ENCODE data around the gene CORO2B.

CORO2B gene

DNA sequence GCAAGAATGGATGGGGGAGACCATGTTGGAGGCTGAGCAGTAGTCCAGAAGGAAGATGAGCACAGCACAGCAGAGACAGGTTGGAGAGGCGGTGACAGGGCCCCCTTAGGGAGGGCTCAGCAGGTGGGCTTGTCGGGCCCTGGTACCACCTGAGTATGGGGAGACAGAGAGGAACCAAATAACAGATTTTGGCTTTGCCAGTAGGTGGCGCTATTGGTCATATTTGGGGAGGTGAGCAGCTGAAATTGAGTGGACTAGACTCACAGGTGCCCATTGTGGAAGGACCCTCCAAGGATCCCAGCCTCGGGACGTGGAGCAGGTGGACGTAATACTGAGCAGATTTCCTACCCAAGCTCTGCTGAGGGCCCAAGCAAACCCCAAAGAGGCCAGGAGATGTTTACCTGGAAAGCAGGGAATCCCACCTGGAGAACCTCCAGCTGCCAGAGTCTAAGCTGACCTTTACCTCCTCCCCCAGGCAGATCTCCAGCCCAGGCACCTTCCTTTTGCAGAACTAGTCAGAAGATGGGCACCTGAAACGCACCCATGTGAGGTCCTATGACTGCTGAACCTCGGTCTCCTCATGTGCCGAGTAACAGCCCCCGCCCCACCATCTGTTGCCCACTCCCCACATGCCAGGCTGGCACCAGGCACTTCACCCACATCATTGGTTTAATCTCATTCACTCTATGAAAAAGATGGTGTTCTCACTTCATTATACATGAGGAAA, 24.6 kb upstream of the CORO2B start:
- DNase-seq (ENCODE audit: low read depth), result peak; percentile 50

DNA sequence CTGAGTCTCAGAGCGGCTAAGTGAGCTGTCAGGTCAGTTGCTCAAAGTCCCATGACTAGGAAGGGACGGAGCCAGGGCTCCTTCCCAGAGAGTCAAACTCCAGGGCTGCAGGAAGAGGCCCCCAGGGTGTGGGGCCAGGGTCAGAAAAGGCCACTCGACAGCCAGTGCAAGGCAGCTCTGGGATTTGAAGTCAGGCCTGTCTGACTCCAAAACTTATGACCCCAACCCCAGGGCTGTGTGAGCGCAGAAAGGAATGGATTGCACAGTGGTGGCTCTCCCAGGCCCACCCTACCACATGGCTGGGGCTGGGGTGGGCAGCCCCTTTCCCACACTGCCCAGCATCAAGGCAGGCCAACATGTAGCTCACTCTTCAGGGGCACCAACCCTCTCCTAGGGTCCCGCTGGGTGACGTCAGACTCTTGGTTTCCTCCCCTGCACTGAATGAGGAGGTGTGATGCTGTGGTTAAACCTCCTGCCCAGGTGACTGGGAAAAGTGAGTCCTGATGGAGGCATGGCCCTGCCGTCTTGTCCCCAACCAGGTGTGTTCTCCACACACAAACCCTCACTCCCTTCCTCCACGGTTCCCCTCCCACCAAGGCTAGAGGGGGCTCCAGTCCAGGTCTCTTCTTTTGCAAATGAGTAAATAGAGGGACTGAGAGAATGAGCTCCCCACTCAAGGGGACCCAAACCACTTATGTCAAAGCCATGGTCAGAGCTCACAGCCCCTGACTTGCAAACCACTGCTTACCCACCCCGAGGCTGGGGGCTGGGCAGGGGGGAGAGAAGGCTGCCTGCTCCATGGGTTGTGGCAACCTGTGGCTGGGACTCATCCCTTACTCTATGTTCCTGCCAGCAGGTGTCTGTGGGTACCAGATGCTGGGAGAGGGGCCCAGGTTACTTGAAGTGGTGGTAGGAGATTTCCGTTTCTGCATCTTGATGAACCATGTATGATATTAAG, 23.8 kb upstream of the CORO2B start:
- DNase-seq (ENCODE audit: low read depth), result no peak

- no peak for DNase-seq (ENCODE audit: low read depth)
These were observed 23.1 kb upstream of the CORO2B start for GRCh38 chr15:68555679-68556037.

- DNase-seq (ENCODE audit: low read depth), result no peak
These were observed 22.4 kb upstream of the CORO2B start for GRCh38 chr15:68556139-68556990.

GRCh38 chr15:68557469-68558317, 21.1 kb upstream of the CORO2B start:
- no peak for DNase-seq (ENCODE audit: low read depth)

DNA sequence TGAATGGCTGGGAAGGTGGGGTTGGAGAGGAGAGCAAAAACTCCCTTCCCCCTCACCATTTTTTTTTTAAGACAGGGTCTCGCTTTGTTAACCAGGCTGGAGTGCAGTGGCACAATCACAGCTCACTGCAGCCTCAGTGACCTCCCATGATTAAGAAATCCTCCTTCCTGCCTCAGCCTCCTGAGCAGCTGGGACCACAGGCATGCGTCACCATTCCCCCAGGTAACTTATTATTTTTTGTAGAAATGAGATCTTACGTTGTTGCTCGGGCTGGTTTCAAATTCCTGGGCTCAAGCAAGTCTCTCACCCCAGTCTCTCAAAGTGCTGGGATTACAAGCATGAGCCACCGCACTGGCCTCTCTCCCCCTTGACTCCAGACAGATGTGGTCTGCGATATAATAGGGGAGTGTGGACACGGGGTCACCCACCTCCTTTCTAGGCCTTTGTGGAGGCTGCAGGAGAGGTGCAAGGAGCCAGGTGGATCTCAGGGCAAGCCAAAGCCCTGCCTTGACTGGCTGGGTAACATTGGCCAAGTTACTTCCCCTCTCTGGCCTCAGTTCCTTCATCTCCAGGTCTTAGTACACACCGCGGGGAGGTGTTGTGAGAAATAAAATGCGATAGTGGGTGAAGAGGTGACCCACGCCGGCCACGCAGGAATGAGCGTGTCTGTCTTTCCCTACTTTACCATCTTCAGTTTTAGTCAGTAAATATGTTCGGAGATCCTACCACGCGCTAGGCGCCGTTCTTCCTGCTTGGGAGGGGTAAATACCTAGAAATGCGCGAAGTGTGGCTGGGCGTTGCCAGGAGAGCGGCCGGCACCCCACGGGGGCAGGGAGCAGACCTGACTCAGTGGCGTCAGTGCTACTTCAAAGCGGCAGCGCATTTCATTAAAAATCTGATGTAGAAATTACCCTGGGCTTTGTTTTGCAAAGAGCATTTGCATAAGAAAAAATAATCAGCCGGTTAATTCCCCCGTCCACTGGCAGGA, 20.2 kb upstream of the CORO2B start:
- DNase-seq (ENCODE audit: low read depth), result no peak

- peak; percentile 32 for DNase-seq (ENCODE audit: low read depth)
These were observed 19.2 kb upstream of the CORO2B start for GRCh38 chr15:68559345-68560310.

DNA sequence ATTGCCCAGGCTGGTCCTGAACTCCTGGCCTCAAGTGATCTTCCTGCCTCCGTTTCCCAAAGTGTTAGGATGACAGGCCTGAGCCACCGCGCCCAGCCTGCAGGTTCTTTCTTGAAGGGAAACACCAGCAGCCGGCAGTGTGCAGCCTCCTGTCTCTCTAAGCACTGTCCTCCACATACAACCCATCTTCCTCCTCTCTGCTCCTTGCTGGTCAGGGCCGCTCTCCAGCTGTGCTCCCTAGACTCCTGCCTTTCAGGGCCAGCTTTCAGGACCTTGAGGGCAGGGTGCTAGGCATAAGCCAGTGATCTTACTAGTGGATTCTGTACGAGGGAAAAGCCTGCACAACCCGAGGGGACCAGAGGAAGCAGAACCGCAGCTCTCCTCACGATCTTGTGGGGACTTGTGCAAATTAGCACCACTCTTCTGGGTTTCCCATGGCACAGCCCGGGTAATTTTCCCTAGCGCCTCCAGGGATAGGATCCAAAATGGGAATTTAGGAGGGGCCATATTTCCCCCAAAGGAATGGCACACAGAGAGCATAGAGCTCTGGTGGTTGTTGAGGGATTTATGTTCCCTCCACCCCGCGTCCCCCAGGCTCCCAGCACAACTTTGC, 18.2 kb upstream of the CORO2B start:
- DNase-seq (ENCODE audit: low read depth), result no peak

- no peak for DNase-seq (ENCODE audit: low read depth)
These were observed 17.5 kb upstream of the CORO2B start for GRCh38 chr15:68561171-68561900.

DNA sequence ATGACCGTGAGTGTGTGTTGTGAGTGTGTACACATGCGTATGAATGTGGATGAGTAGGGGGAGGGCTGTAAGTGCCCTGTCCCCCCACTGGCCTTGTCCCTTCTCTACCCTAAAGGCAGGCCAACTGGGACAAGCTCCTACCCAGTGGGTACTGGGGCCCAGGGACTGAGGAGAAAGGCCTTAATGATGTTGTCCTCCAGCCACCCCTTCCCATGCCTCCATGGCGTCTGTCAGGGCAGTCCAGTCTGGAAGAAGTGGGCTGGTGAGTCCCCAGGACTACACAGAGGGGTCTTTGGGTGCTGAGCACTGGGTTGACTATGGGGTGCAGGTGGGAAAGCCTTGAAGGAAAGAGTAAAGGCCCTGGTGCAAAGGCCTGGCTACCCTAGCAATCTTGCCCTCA, 16.9 kb upstream of the CORO2B start:
- DNase-seq (ENCODE audit: low read depth), result no peak

- DNase-seq (ENCODE audit: low read depth), result no peak
These were observed 14.6 kb upstream of the CORO2B start for GRCh38 chr15:68564173-68564572.

DNA sequence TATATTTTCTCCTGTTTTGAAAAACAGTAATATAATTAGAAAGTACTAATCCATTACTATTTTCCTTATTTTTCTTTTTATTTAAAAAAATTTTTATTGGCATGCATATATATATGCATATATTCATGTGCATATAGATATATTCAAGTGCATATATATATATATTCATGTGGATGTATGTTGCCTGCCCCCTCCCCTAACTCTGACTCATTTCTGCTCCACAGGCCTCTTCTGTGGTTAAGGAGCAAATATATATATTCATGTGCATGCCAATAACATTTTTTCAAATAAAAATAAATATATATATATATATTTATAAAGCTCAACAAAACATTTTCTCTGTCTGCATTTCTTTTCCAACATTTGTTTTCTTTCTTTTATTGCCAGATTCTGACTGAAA, 13.6 kb upstream of the CORO2B start:
- DNase-seq (ENCODE audit: low read depth), result no peak

DNA sequence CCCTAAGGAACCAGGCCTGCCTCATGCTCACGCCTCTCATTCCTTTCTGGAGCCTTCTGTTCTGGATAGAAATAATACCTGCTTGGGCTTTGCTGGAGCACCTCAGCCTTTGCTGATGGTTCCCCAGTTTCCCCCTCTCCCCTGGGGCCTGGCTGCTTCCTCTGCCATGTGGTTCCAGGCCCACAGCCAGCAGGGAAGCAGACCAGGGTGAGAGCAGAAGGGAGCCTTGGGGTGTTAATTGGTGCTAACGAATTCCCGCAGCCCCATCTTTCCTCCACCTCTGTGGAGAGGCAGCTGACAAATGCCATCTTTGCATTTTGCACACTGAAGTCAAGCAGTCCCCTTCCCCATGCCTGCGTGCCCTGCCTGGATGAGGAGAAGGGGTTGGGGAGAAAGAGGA, 13.1 kb upstream of the CORO2B start:
- DNase-seq (ENCODE audit: low read depth), result no peak

DNA sequence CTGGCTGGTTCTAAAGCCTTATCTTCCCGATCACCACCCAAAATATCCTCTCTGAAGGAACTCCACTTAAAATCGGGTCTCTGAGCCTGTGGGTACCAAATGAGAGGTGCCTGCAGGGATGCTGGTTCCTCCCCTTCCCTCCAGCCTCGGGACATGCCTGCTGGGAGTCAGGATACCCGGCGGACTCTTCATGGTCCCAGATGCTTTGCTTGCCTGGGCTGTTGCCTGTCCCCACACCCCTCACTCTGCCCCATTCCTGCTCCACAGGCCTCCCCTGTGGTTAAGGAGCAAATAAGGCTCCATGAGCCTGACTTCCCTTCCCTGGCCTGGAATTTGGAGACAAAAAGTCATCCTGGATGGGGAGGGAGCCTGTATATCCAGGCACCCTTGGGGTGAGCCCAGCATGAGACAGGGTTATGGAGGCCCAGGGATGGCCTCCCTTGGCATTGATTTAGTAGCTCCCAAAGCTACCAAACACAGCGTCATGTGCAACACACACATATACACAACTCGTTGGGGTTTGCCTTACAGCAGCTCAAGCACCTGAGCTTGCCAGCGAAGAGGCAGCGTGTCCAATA, 12.3 kb upstream of the CORO2B start:
- no peak for DNase-seq (ENCODE audit: low read depth)

- no peak for DNase-seq (ENCODE audit: low read depth)
These were observed 11.4 kb upstream of the CORO2B start for GRCh38 chr15:68567345-68567744.

DNA sequence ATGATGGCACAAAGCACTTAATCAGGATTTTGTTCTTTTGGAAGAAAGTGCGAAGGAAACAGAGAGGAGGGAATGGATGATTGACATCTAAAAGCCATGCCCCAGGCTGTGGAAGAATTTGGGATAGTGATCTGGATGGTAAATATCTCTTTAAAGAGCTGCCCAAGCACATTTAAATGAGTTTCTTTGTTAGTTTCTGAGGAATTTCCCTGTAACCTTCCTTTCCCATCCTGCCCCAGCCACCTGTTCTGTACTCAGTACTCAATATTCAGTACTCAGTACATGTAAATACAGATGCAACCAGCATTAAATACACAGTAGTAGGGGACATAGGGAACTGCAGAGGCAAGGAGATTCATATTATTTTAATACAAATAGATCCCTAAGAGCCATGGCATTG, 7.8 kb upstream of the CORO2B start:
- DNase-seq (ENCODE audit: low read depth), result no peak

DNA sequence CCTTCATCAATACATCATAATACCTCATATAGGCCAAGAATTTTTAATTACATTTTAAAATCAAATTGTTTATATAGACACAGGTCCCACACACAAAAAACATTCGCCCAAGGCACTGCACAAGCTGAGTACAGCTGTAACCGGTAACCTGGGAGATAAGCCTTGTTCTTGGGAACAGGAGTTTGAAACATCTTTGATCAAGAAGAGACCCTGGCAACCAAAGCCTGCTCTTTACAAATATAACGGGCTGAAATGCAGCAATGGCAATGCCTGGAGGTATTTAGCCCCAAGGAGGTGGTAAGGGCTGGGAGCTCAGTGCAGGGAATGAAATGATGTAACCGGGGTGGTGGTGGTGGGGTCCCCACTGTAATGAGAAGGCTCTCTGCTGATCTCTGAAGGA, 7.2 kb upstream of the CORO2B start:
- DNase-seq (ENCODE audit: low read depth), result no peak

GRCh38 chr15:68572309-68572708, 6.5 kb upstream of the CORO2B start:
- no peak for DNase-seq (ENCODE audit: low read depth)

Measured in CMK (cell line).